Parathyroid adenoma (tissue), 2 donors: ENCODE measurements around the gene MREG.

Experiments used
- H2AFZ ChIP-seq: fragments of 300-600 bp; sonication (generic); one replicate; pipeline ENCODE4 v1.7.0; 2017; ENCODE audit warnings: antibody characterized with exemption, mild to moderate bottlenecking
- H3K27ac ChIP-seq: fragments of 300-600 bp; sonication (generic); one replicate; pipeline ENCODE4 v1.7.0; 2017
- H3K27me3 ChIP-seq: fragments of 300-600 bp; sonication (generic); one replicate; pipeline ENCODE4 v1.7.0; 2017; ENCODE audit warnings: low read length; ENCODE audit not compliant: control insufficient read depth, insufficient read depth
- H3K36me3 ChIP-seq: fragments of 300-600 bp; sonication (generic); one replicate; pipeline ENCODE4 v1.7.0; 2017; ENCODE audit warnings: low read length; ENCODE audit not compliant: control insufficient read depth, insufficient read depth
- H3K4me1 ChIP-seq: fragments of 300-600 bp; sonication (generic); one replicate; pipeline ENCODE4 v1.7.0; 2017; ENCODE audit warnings: control low read depth
- H3K4me2 ChIP-seq: fragments of 300-600 bp; sonication (generic); one replicate; pipeline ENCODE4 v1.7.0; 2017; ENCODE audit warnings: low read length
- H3K4me3 ChIP-seq: fragments of 300-600 bp; sonication (generic); one replicate; pipeline ENCODE4 v1.7.0; 2017; ENCODE audit warnings: low read depth, low read length
- H3K79me2 ChIP-seq: fragments of 300-600 bp; sonication (generic); one replicate; pipeline ENCODE4 v1.7.0; 2017; ENCODE audit warnings: control low read depth
- H3K9ac ChIP-seq: fragments of 300-600 bp; sonication (generic); one replicate; pipeline ENCODE4 v1.7.0; 2017; ENCODE audit warnings: mild to moderate bottlenecking
- H3K9me3 ChIP-seq: fragments of 300-600 bp; sonication (generic); one replicate; pipeline ENCODE4 v1.7.0; 2017; ENCODE audit warnings: low read length; ENCODE audit not compliant: control insufficient read depth
- TF ChIP-seq, protein P1 (sequence below): fragments of 300-600 bp; sonication (generic); IDR thresholded peaks from one replicate; pipeline ENCODE4 v1.7.0; 2017; ENCODE audit warnings: antibody characterized with exemption, mild to moderate bottlenecking
- donor health status: primary hyperparathyroidism.

MREG gene

DNA sequence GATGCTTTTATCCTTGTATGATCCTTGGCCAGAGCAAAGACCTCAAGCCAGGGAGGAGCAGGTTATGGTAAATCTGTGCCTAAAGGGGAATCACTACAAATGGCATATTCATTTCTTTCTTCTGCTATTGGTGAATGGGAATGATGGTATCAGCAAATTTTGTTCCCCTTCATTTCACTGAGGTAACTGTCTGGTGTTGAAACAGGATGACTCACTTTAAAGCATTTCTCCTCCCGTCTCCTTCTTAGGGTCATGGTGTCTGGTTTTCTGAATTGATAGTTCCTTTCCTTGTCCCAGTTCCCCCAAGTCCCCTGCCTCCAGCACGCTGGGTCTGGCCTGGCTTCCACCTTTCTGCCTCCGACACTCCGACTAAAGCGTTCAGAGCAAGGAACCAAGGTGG is 109.2 kb downstream of the MREG start:
- H3K9ac ChIP-seq = no peak overlapping the region
- H3K79me2 ChIP-seq = no peaks in the 10 kb centered on the region
- no peak overlapping the region for H2AFZ ChIP-seq
- H3K27me3 ChIP-seq = no peaks in the 10 kb centered on the region
- H3K4me1 ChIP-seq = no peaks in the 10 kb centered on the region
- H3K4me2 ChIP-seq = no peak overlapping the region
- TF ChIP-seq, protein P1, sequence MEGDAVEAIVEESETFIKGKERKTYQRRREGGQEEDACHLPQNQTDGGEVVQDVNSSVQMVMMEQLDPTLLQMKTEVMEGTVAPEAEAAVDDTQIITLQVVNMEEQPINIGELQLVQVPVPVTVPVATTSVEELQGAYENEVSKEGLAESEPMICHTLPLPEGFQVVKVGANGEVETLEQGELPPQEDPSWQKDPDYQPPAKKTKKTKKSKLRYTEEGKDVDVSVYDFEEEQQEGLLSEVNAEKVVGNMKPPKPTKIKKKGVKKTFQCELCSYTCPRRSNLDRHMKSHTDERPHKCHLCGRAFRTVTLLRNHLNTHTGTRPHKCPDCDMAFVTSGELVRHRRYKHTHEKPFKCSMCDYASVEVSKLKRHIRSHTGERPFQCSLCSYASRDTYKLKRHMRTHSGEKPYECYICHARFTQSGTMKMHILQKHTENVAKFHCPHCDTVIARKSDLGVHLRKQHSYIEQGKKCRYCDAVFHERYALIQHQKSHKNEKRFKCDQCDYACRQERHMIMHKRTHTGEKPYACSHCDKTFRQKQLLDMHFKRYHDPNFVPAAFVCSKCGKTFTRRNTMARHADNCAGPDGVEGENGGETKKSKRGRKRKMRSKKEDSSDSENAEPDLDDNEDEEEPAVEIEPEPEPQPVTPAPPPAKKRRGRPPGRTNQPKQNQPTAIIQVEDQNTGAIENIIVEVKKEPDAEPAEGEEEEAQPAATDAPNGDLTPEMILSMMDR = no peak
- no peak overlapping the region for H3K27ac ChIP-seq
- H3K9me3 ChIP-seq = no peaks in the 10 kb centered on the region
- H3K4me3 ChIP-seq = no peak overlapping the region
- no peaks in the 10 kb centered on the region for H3K36me3 ChIP-seq

DNA sequence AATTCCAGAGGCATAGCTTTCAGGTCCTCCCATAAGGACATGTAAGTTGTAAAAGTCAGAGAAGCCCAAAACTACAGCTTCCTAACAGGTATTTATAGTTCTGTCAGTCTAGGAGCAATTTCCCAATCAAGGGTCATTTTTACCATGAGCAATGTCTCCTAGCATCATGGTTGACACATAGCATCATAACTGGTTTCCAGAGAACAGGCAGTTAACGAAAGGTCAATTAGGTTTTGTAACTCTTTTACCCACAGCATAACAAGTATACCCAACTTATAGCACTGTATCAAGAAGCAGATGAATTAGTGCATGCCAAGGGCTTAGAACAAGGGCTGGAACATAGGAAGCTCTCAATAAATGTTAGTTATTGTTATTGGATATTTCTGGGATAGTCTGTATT is 110.1 kb downstream of the MREG start:
- Histone ChIP-seq H3K27me3 (no peaks in the 10 kb centered on the region), H3K9me3 (no peaks in the 10 kb centered on the region), H3K79me2 (no peaks in the 10 kb centered on the region), H3K9ac (no peak overlapping the region), H2AFZ (no peak overlapping the region), H3K4me3 (no peak overlapping the region), H3K4me2 (no peak overlapping the region), H3K36me3 (no peaks in the 10 kb centered on the region), H3K27ac (no peak overlapping the region), H3K4me1 (no peaks in the 10 kb centered on the region)
- TF ChIP-seq, protein P1 = no peak

- Histone ChIP-seq H3K9ac (no peak overlapping the region), H3K4me2 (no peak overlapping the region), H3K4me1 (no peaks in the 10 kb centered on the region), H3K79me2 (no peaks in the 10 kb centered on the region), H3K36me3 (no peaks in the 10 kb centered on the region), H3K9me3 (no peaks in the 10 kb centered on the region), H3K27me3 (no peaks in the 10 kb centered on the region), H2AFZ (no peak overlapping the region), H3K27ac (no peak overlapping the region), H3K4me3 (no peak overlapping the region)
- TF ChIP-seq, protein P1 = no peak
These were observed 111.6 kb downstream of the MREG start for GRCh38 chr2:215901796-215902195.

DNA sequence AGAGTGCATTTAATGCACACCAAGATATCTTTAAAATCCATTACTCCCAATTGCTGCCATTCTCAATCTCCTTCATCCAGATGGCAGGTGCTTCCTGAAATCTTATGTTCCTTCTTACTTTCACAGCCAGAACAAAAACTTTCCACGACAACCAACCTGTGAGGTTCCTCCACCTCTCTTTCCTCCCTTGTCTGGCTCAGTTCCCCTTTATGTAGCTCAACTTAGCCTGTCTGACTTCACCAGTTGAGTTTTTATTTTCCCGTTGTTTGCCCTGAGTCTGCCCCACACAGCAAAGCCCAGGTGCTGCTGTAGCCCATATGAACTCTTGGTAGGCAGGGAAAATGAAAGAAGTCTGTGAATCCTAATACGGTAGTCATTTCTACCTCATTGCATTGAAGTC is 112.5 kb downstream of the MREG start:
- no peak overlapping the region for H3K9ac ChIP-seq
- no peak overlapping the region for H3K4me2 ChIP-seq
- H2AFZ ChIP-seq = no peak overlapping the region
- no peaks in the 10 kb centered on the region for H3K79me2 ChIP-seq
- H3K36me3 ChIP-seq = no peaks in the 10 kb centered on the region
- no peaks in the 10 kb centered on the region for H3K4me1 ChIP-seq
- H3K27me3 ChIP-seq = no peaks in the 10 kb centered on the region
- no peak overlapping the region for H3K4me3 ChIP-seq
- H3K9me3 ChIP-seq = no peaks in the 10 kb centered on the region
- TF ChIP-seq, protein P1 = no peak
- no peak overlapping the region for H3K27ac ChIP-seq

- no peak overlapping the region for H3K4me2 ChIP-seq
- no peaks in the 10 kb centered on the region for H3K27me3 ChIP-seq
- TF ChIP-seq, protein P1 = no peak
- H3K4me1 ChIP-seq = no peaks in the 10 kb centered on the region
- no peaks in the 10 kb centered on the region for H3K9me3 ChIP-seq
- no peaks in the 10 kb centered on the region for H3K79me2 ChIP-seq
- H3K36me3 ChIP-seq = no peaks in the 10 kb centered on the region
- H3K9ac ChIP-seq = no peak overlapping the region
- no peak overlapping the region for H3K27ac ChIP-seq
- H2AFZ ChIP-seq = no peak overlapping the region
- no peak overlapping the region for H3K4me3 ChIP-seq
These were observed 113.1 kb downstream of the MREG start for GRCh38 chr2:215900203-215900611.
